ENCODE results near the gene TSSK3. TPM values are rescaled to one million over a fixed set of nuclear protein-coding genes. Genes with fewer than 3 reads are reported as not detected.

TSSK3 gene
- total RNA-seq, 2 donors from 2014 or later, result 1.1 to 2.3 TPM

GRCh38 chr1:32380057-32380456 lies 17.7 kb downstream of the TSSK3 start:
- Histone ChIP-seq H3K9me3 (no peaks in the 10 kb centered on the region), H3K36me3 (peaks cover 92% of the 10 kb centered on the region), H3K27me3 (replicated peaks; ENCODE audit: insufficient read depth) (no peaks in the 10 kb centered on the region), H3K4me1 (ENCODE audit: control insufficient read depth in 1 of 2, low read depth in 2 of 2) (no peaks in the 10 kb centered on the region), H3K27ac (no peak overlapping the region), H3K4me3 (no peak overlapping the region)
- no peak for DNase-seq (ENCODE audit: low spot score)
- no peak for TF ChIP-seq CTCF (IDR thresholded peaks at IDR 0.05)
- ATAC-seq (ENCODE audit: insufficient number of reproducible peaks, low FRiP score, low read depth), result no peak

- Histone ChIP-seq H3K27me3 (replicated peaks; ENCODE audit: insufficient read depth) (no peaks in the 10 kb centered on the region), H3K9me3 (no peaks in the 10 kb centered on the region), H3K27ac (no peak overlapping the region), H3K36me3 (peaks cover 73% of the 10 kb centered on the region), H3K4me3 (no peak overlapping the region), H3K4me1 (ENCODE audit: control insufficient read depth in 1 of 2, low read depth in 2 of 2) (peaks cover 2 to 15% of the 10 kb centered on the region in 2 donors)
- no peak for ATAC-seq (ENCODE audit: insufficient number of reproducible peaks, low FRiP score, low read depth)
- no peak for DNase-seq (ENCODE audit: low spot score)
- no peak for TF ChIP-seq CTCF (IDR thresholded peaks at IDR 0.05)
Observed at GRCh38 chr1:32386676-32387392, 24.5 kb downstream of the TSSK3 start.

DNA sequence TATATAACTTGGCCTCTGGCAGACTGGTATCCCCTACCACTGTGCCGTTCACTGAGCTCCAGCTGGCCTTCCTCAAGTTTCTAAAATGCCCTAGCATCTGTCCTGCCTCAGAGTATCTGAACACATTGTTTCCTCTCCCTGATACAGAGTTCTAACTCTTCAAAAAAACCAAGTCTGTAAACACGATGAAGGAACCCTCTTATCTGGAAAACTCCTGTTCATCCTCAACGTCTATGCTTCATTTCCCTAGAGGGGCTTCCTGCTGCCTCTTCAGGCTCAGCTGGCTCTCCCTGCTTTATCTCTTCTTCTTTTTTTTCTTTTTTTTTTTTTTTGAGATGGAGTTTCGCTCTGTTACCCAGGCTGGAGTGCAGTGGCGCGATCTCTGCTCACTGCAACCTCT lies 26.3 kb downstream of the TSSK3 start:
- Histone ChIP-seq H3K4me3 (no peak overlapping the region), H3K27me3 (replicated peaks; ENCODE audit: insufficient read depth) (no peaks in the 10 kb centered on the region), H3K36me3 (peaks cover 58% of the 10 kb centered on the region), H3K4me1 (ENCODE audit: control insufficient read depth in 1 of 2, low read depth in 2 of 2) (peaks cover 20 to 33% of the 10 kb centered on the region in 2 donors), H3K9me3 (no peaks in the 10 kb centered on the region), H3K27ac (no peak overlapping the region)
- DNase-seq (ENCODE audit: low spot score) (no peak), ATAC-seq (ENCODE audit: insufficient number of reproducible peaks, low FRiP score, low read depth) (no peak)
- TF ChIP-seq CTCF (IDR thresholded peaks at IDR 0.05), result no peak

DNA sequence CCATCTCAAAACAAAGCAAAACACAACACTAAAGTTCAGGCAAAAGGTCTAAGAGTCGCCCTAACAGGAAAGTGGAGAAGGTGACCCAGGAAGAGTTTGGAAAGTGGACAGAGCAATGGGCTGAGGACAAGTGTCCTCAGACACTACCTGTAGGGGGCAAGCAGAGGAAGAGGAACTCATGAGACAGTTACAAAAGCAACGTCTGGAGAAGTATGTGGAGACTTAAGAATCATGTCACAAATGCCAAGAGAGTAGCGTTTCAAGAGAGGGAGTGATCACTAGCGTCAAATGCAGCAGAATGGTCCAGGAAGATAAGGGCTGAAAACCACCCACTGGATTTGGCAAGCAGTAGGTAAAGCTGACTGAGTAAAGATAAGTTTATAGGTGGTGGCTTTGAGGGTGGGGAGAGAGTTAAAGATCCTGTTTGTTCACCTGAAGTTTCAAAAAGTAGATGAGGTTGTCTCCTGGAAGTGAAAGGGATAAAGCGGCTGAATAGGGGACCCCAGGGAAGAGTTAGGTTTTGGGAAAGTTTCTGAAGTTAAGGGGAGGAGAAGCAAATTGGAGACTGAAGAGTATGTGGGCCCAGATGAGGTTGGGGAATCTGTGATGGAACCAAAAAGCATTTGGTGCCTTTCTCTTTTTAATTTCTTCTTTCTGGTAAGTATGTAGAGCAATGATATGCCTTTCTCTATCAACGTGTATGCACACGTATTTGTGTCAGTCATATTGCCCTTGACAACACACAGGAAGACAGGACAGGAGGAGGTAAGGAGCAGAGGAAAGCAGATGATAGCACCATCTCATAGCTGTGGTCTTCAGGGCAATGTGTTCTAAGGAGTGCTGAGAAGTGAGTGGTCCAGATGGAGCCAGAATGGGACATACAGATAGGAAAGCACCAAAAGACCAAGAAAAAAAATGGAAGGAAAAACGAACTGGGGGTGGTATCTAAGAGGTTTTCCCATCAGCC lies 28.8 kb downstream of the TSSK3 start:
- ATAC-seq (ENCODE audit: insufficient number of reproducible peaks, low FRiP score, low read depth), result no peak
- Histone ChIP-seq H3K4me1 (ENCODE audit: control insufficient read depth in 1 of 2, low read depth in 2 of 2) (peaks cover 20 to 35% of the 10 kb centered on the region in 2 donors), H3K36me3 (peaks cover 37% of the 10 kb centered on the region), H3K4me3 (no peak overlapping the region), H3K27me3 (replicated peaks; ENCODE audit: insufficient read depth) (no peaks in the 10 kb centered on the region), H3K9me3 (no peaks in the 10 kb centered on the region), H3K27ac (no peak overlapping the region)
- no peak for DNase-seq (ENCODE audit: low spot score)
- TF ChIP-seq CTCF (IDR thresholded peaks at IDR 0.05), result no peak

- H3K27me3 ChIP-seq (replicated peaks; ENCODE audit: insufficient read depth), result no peaks in the 10 kb centered on the region
- no peak overlapping the region for H3K4me3 ChIP-seq
- H3K4me1 ChIP-seq (ENCODE audit: control insufficient read depth in 1 of 2, low read depth in 2 of 2), result peaks cover 20 to 35% of the 10 kb centered on the region in 2 donors
- ATAC-seq (ENCODE audit: insufficient number of reproducible peaks, low FRiP score, low read depth) (no peak), DNase-seq (ENCODE audit: low spot score) (no peak)
- H3K9me3 ChIP-seq, result no peaks in the 10 kb centered on the region
- no peak for TF ChIP-seq CTCF (IDR thresholded peaks at IDR 0.05)
- peaks cover 28% of the 10 kb centered on the region for H3K36me3 ChIP-seq
- no peak overlapping the region for H3K27ac ChIP-seq
Observed at GRCh38 chr1:32392325-32392724, 30.0 kb downstream of the TSSK3 start.
